Gastrocnemius medialis (tissue), 4 donors: ENCODE results near the gene ATP6V0A1. TPM values are rescaled to one million over a fixed set of nuclear protein-coding genes. Genes with fewer than 3 reads are reported as not detected.
A peak's percentile ranks its signal among the peaks of the same experiment; 100 is the strongest.

ENCODE experiments used
- ATAC-seq, 2 donors: fragments of 150-250 bp; one replicate each; pipeline ENCODE4 v1.9.1; 2016
- DNase-seq, 2 donors: peaks; one replicate each; pipeline ENCODE4 v3.0.0-alpha.2; 2019
- H3K27ac ChIP-seq, 4 donors: fragments of 200-600 bp; sonication (generic); 1 replicate in 1 of 4; 2 replicates in 3 of 4; pipeline ENCODE4 v1.5.1; 2016 to 2018; ENCODE audit warnings: mild to moderate bottlenecking in 2 of 4, moderate library complexity in 1 of 4
- H3K27me3 ChIP-seq, 3 donors: fragments of 200-600 bp; sonication (generic) in 2 of 3; 1 replicate in 1 of 3; 2 replicates in 2 of 3; pipeline versions ENCODE4 v1.5.1 to v1.6.0; 2016 to 2019; ENCODE audit warnings: mild to moderate bottlenecking in 1 of 3, moderate library complexity in 1 of 3
- H3K36me3 ChIP-seq, 2 donors: fragments of 200-600 bp; sonication (generic) in 1 of 2; one replicate each; pipeline ENCODE4 v1.5.1; 2017 to 2018
- H3K4me1 ChIP-seq, 2 donors: fragments of 200-600 bp; sonication (generic) in 1 of 2; one replicate each; pipeline ENCODE4 v1.5.1; 2016 to 2017; ENCODE audit warnings: mild to moderate bottlenecking in 2 of 2
- H3K4me3 ChIP-seq, 4 donors: fragments of 200-600 bp; sonication (generic) in 3 of 4; 1 replicate in 1 of 4; 2 replicates in 3 of 4; pipeline ENCODE4 v1.5.1; 2016 to 2019; ENCODE audit warnings: mild to moderate bottlenecking in 2 of 4
- H3K9me3 ChIP-seq, 3 donors: fragments of 200-600 bp; sonication (generic) in 2 of 3; 1 replicate in 1 of 3; 2 replicates in 2 of 3; pipeline ENCODE4 v1.5.1; 2016 to 2019
- CTCF ChIP-seq, 5 experiments: fragments of 450-650 bp in 3 of 5; fragments of 200-600 bp in 2 of 5; sonication (generic) in 2 of 5; IDR thresholded peaks in 4 of 5; conservative IDR thresholded peaks in 1 of 5; 1 replicate in 4 of 5; 2 replicates in 1 of 5; pipeline ENCODE4 v1.5.1; 2016 to 2019; ENCODE audit warnings: antibody characterized with exemption in 5 of 5, mild to moderate bottlenecking in 3 of 5, moderate library complexity in 3 of 5
- POLR2A ChIP-seq, 2 donors: fragments of 450-650 bp; IDR thresholded peaks; one replicate each; pipeline ENCODE4 v1.6.1; 2017; ENCODE audit warnings: antibody characterized with exemption in 2 of 2, mild to moderate bottlenecking in 2 of 2, moderate library complexity in 2 of 2
- in situ Hi-C, 4 donors: fragments of 200-750 bp; cut with MboI; loops; one replicate each; pipeline versions ENCODE4 v1.15.0 to v1.8.0; 2017; ENCODE audit warnings: low sequenced_read_pairs in 4 of 4
- intact Hi-C: fragments of 100-400 bp; cut with DNase I; formaldehyde crosslinking; loops from one replicate; pipeline ENCODE4 v1.15.1; 2023; ENCODE audit warnings: low total_unique reads
- total RNA-seq, 4 donors: library from RNA; depleted of rRNA; stranded (reverse); fragments of >200 nt; gene quantifications; one replicate each; pipeline versions ENCODE4 v1.1.0 to v1.2.3, GENCODE V29; 2016

The ATP6V0A1 gene
- total RNA-seq, 4 donors from 2014 or later: 65.3 to 138 (median 95.3) TPM

- in situ Hi-C loops (no loop called here), intact Hi-C loops (loop anchor here (1.0 to 5.0 kb wide), 4 partner anchors 37 to 148 kb away; partner anchors contain the start of gene CAVIN1)
- DNase-seq: no peak
- peaks cover 36 to 38% of the 10 kb centered on the region in 2 donors for H3K4me1 ChIP-seq
- TF ChIP-seq POLR2A (IDR thresholded peaks at IDR 0.05) (no peak), CTCF (IDR thresholded peaks at IDR 0.05 in 4 of 5, conservative IDR thresholded peaks at IDR 0.05 in 1 of 5) (no peak)
- no peaks in the 10 kb centered on the region for H3K9me3 ChIP-seq
- H3K27me3 ChIP-seq: no peaks in the 10 kb centered on the region
- ATAC-seq: peak; percentile 4 to 57
- H3K36me3 ChIP-seq: peaks cover 0 to 30% of the 10 kb centered on the region in 2 donors
- peak overlapping the region; percentile 97 to 98 (median 98) for H3K27ac ChIP-seq
- H3K4me3 ChIP-seq: peak overlapping the region; percentile 78 to 95 (median 92)
Observed at GRCh38 chr17:42459801-42460281, 1.2 kb downstream of the ATP6V0A1 start.

DNA sequence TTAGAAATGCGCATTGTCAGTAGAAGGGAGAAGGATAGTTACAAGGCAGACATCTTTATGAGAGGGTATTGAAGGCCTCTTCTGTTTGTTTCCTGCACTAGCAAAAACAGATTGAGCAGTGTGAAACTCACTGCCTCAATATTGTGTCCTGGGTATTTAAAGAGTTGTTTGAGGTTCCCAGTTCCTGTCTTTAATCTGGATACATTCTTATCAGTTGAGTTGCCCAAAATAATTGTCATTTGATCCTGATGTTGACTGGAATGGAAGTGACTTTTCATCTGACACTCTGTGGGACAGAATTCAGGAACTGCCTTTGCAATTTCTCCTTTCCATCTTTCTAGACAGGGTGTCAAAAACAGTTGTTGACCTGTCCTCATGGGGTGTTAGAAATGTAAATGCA is 1.7 kb downstream of the ATP6V0A1 start:
- Histone ChIP-seq H3K27me3 (no peaks in the 10 kb centered on the region), H3K4me3 (peak overlapping the region; percentile 78 to 95 (median 92)), H3K36me3 (peaks cover 0 to 35% of the 10 kb centered on the region in 2 donors), H3K27ac (peak overlapping the region; percentile 97 to 98 (median 98)), H3K9me3 (no peaks in the 10 kb centered on the region), H3K4me1 (peaks cover 36 to 38% of the 10 kb centered on the region in 2 donors)
- intact Hi-C loops (loop anchor here (1.0 kb wide), 1 partner anchor 37 kb away; the partner anchor contains the start of gene CAVIN1), in situ Hi-C loops (no loop called here)
- ATAC-seq (peak; percentile 20 to 73), DNase-seq (no peak)
- TF ChIP-seq CTCF (IDR thresholded peaks at IDR 0.05 in 4 of 5, conservative IDR thresholded peaks at IDR 0.05 in 1 of 5) (no peak), POLR2A (IDR thresholded peaks at IDR 0.05) (peak in 1 of 2 donors; percentile 47)

- in situ Hi-C loops: no loop called here
- intact Hi-C loops: no loop called here
- H3K27me3 ChIP-seq: no peaks in the 10 kb centered on the region
- no peak for TF ChIP-seq CTCF (IDR thresholded peaks at IDR 0.05 in 4 of 5, conservative IDR thresholded peaks at IDR 0.05 in 1 of 5)
- TF ChIP-seq POLR2A (IDR thresholded peaks at IDR 0.05): no peak
- DNase-seq: no peak
- no peaks in the 10 kb centered on the region for H3K9me3 ChIP-seq
- H3K36me3 ChIP-seq: peaks cover 11 to 71% of the 10 kb centered on the region in 2 donors
- H3K27ac ChIP-seq: peak overlapping the region in 2 of 4 donors; percentile 5 to 98
- no peak for ATAC-seq
- H3K4me3 ChIP-seq: no peak overlapping the region
- peaks cover 25 to 36% of the 10 kb centered on the region in 2 donors for H3K4me1 ChIP-seq
Observed at GRCh38 chr17:42463976-42464400, 5.3 kb downstream of the ATP6V0A1 start.

DNA sequence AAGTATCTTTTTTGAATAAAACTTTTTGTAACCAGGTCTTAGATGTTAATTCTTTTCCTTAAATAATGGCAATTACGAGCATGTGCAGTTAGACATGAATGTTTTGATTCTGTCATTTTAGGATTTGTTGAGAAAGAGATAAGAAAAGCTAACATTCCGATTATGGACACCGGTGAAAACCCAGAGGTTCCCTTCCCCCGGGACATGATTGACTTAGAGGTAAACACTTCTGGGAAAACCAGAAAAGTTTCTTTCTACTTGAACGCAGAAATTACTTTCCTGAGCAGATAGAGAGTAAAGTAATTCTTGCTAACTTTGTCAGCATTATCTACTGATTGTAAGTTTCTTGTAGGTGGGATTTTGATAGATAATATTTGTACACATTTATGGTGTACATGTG is 9.2 kb downstream of the ATP6V0A1 start:
- Histone ChIP-seq H3K36me3 (peaks cover 11 to 99% of the 10 kb centered on the region in 2 donors), H3K4me3 (no peak overlapping the region), H3K27me3 (no peaks in the 10 kb centered on the region), H3K27ac (no peak overlapping the region), H3K9me3 (no peaks in the 10 kb centered on the region), H3K4me1 (peaks cover 9 to 14% of the 10 kb centered on the region in 2 donors)
- TF ChIP-seq CTCF (IDR thresholded peaks at IDR 0.05 in 4 of 5, conservative IDR thresholded peaks at IDR 0.05 in 1 of 5) (no peak), POLR2A (IDR thresholded peaks at IDR 0.05) (no peak)
- ATAC-seq: no peak
- no peak for DNase-seq
- intact Hi-C loops: no loop called here
- in situ Hi-C loops: no loop called here
